Subcutaneous adipose tissue (tissue), 4 donors: ENCODE data around the gene ID4. TPM values are rescaled to one million over a fixed set of nuclear protein-coding genes. Genes with fewer than 3 reads are reported as not detected.

ENCODE experiments used
- total RNA-seq, 4 donors: library from RNA; depleted of rRNA; stranded (reverse); fragments of >200 nt; gene quantifications; one replicate each; pipeline ENCODE4 v1.1.0, GENCODE V29; 2016
- TF ChIP-seq, protein P1 (sequence below): fragments of 450-650 bp; IDR thresholded peaks from one replicate; pipeline ENCODE4 v1.5.1; 2016; ENCODE audit warnings: low read depth, mild to moderate bottlenecking, control low read depth, antibody characterized with exemption, moderate library complexity

ID4 gene
- total RNA-seq, 4 donors from 2014 or later, result 10.0 to 88.7 (median 39.2) TPM

GRCh38 chr6:19812512-19813119 lies 24.6 kb upstream of the ID4 start:
- TF ChIP-seq, protein P1, sequence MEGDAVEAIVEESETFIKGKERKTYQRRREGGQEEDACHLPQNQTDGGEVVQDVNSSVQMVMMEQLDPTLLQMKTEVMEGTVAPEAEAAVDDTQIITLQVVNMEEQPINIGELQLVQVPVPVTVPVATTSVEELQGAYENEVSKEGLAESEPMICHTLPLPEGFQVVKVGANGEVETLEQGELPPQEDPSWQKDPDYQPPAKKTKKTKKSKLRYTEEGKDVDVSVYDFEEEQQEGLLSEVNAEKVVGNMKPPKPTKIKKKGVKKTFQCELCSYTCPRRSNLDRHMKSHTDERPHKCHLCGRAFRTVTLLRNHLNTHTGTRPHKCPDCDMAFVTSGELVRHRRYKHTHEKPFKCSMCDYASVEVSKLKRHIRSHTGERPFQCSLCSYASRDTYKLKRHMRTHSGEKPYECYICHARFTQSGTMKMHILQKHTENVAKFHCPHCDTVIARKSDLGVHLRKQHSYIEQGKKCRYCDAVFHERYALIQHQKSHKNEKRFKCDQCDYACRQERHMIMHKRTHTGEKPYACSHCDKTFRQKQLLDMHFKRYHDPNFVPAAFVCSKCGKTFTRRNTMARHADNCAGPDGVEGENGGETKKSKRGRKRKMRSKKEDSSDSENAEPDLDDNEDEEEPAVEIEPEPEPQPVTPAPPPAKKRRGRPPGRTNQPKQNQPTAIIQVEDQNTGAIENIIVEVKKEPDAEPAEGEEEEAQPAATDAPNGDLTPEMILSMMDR, result no peak

DNA sequence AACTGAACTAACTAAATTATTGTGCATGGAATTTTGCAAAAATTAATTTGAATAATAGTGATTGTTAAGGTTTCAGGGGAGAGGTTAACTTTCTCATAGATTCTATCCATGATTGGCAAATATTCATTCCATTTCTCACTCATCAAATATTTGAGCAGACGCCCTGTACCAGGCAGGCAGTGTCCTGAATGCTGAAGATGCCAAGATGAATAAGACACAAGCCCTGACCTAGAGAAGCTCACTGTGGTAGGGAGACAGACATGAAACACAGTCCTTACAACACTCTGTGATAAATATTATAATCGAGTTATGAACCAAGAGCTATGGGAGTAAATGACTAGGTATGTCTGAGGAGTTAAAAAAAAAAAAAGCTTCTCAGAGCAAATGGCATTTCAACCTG lies 18.4 kb upstream of the ID4 start:
- TF ChIP-seq, protein P1, result no peak

DNA sequence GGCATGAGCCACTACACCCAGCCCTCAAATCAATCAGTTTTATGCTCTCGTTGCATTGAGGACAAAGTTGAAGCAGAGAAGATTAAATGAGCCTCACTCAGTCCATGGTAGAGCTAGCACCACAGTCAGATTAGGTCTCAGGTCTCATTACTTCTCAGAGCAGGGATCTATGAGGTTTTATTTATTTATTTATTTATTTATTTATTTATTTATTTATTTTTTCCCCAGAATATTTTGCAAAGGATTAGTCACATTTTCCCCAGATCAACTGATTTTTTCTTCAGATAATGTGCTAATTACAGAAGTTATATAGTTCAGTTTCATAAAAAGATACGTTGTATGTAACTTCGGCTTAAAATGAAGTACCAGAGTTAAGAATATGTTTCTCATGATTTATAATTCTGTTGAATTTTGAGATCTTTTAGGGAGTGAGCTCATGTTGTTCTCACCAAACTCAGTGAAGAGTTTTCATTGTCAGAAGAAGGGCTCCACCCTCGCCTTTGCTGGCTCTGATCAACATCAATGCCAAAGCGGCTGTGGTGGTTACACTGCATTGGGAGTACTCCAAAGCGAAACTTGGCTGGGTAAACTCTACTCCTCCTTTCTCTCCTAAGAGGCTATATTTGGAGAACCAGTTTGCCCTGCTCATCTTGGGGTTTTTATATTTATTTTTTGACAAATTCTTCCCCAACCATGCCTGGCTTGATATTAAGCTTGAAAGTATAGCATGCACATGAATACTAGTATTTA lies 12.9 kb upstream of the ID4 start:
- TF ChIP-seq, protein P1, result no peak

GRCh38 chr6:19827247-19827646 lies 9.9 kb upstream of the ID4 start:
- TF ChIP-seq, protein P1, result no peak

- TF ChIP-seq, protein P1, result no peak
These were observed 9.3 kb upstream of the ID4 start for GRCh38 chr6:19827903-19828302.

GRCh38 chr6:19830171-19830570 lies 7.0 kb upstream of the ID4 start:
- TF ChIP-seq, protein P1, result no peak

- TF ChIP-seq, protein P1, result no peak
These were observed 5.8 kb upstream of the ID4 start for GRCh38 chr6:19831358-19831757.
